HG03045 (cell line): ENCODE results near the gene ATP10A.

Source experiments
- ATAC-seq: cut with Tn5 transposase; IDR thresholded peaks from one replicate; pipeline ENCODE4 v1.9.1; 2021; ENCODE audit warnings: mild to moderate bottlenecking, moderate library complexity; ENCODE audit not compliant: unreplicated experiment

The ATP10A gene

GRCh38 chr15:25708391-25708790 is 154.7 kb downstream of the ATP10A start:
- ATAC-seq = no peak

DNA sequence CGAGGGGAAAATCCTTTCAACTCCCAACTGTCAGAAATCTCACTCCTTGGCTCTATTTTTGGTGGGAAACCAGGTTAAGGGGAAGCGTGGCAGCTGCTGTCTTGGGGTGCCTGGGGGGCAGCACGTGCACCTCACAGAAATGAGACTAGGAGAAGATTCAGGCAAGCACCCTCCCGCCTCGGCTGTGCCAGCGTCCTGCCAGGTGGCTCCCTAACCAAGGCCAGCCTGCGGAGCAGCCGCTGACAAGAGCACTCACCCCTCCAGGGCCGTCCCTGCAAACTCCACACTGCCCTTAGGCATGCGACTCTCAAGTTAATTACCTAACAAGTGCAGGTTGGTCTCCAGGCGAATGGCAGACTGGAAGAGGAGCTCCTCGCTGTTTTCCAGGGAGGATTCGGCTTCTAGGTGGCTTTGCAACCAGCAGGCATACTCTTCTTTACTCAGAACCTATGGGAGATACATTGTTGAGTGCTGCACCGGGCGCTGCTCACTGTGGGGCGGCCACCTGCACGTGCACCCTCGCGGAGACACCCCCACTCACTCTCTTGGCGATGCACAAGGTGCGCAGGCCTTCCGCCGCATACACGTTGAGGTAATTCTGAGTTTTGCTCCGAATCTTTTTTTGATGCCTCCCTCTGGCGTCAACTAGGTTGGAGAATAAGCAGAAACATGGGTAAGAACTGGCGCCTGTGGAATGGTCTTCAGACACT is 155.3 kb downstream of the ATP10A start:
- no peak for ATAC-seq

DNA sequence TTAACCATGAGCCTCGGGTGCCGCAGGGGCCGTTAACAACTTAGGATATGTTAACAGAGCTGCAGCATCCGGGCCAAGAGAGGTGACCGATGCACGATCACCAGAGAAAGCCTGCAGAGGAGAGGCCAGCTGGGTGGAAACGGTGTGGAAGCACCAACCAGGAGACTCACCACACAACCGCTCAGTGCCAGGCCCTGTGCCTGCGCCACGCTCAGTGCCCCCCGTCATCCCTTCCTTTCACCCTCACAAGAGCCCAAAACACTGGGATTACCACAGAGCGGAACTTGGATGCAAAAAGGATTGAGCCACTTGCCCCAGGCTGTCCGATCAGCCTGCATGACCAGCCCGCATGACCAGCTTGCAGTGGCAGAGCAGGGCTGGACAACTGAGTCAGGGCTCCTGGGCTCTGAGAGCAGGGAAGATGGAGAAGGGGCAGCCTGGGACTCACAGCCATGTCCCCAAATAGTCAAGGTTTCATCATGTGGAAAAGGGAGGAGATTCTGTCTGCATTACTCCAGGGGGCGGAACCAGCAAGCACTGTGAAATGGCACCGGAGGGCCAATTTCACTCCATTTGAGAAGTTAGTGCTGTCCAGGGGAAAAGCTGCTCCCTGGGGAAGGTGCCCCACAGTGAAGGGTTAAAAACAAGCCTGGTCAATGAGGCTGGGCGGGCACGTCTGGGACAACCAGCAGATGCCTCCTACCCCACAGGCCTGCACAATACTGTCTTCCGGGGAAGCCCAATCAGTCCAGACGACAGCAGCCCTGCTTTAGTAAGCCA is 156.8 kb downstream of the ATP10A start:
- ATAC-seq = no peak

GRCh38 chr15:25705433-25706115 is 157.6 kb downstream of the ATP10A start:
- no peak for ATAC-seq

DNA sequence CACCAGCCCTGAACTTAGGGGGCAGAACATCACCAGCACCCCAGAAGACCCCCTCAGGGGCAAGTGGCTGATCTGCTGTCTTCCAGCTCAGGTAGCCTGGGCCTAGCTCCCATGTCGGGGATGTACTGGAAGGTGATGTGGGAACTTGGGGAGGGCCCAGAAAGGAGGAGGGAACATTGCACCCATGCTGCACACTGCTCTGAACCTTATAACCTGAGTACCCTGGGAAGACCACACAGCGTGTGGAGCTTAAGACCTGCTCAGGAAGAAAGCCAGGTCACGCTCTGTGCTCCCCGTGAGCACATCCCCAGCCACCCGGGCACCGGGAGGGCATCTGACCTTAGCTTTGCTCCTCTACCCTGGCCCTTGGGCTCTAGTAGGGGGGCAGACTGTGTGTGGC is 159.4 kb downstream of the ATP10A start:
- no peak for ATAC-seq

DNA sequence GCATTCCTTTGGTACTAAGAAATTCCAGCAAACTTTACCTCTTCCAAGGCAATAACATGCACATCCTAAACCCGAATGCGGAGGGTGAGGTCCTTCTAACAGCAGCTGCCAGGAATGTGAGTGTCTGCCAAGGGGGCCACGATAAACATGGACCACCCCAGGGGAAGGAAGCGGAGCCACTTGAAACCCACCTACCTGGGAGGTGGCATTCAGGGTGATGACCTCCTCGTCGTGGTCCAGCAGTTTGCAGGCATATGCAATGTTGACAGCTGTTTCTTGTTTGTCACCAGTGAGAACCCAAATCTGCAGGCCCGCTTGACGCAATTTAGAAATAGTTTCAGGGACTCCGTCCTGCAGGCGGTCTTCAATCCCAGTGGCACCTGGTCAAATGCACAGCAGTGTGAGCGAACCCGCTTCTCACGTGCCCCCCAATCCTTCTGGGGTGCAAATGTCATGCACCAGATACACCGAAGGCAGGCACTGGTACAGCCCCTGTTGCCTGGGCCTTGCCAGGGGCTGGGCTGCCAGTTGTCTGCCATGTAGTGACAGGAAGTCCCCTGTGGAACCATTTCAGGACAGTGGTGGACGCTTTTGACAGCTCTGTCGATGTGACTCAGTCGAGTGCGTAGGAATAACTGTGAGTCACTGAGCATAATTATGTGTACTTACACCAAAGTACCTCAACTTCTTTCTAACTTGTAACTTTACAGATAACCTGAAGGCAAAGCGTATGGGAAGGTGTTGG is 161.2 kb downstream of the ATP10A start:
- ATAC-seq = no peak

DNA sequence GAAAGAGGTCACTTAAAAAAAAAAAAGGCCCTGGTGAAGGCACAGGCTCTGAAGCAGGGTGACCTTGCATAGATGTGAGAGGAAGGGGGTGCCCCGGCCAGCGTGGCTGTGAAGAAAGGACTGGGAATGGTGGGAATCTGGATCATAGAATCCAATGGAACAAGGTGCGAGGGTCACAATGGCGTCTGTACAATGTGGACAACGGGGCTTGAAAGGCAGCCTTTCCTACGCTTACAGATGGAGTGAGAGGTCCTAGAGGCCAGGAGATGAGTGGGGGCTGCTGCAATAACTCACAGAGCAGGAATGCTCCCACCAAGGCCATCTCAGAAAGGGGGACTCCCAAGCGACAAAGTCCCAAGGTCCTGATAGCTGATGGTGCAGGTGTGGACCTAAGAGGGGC is 162.2 kb downstream of the ATP10A start:
- no peak for ATAC-seq

GRCh38 chr15:25697586-25697985 is 165.5 kb downstream of the ATP10A start:
- ATAC-seq = no peak

GRCh38 chr15:25695875-25696760 is 167.0 kb downstream of the ATP10A start:
- ATAC-seq = no peak

- ATAC-seq = no peak
Observed at GRCh38 chr15:25694823-25695312, 168.3 kb downstream of the ATP10A start.

DNA sequence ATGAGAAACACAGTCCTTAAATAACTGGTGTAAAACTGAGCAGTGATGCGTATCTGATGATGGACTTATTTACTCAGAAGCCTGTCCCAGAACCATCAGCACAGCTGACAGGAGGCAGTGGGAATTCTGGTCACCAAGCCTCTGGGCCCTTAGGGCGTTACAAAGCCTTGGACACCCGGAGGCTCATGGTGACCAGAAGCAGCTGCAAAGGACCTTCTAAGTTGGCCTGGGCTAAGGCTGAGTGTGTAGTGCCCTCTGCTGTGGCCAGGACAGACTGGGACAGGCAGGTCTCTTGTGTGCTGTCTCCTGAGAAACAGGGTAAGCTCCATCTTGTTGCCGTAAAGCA is 168.9 kb downstream of the ATP10A start:
- no peak for ATAC-seq

DNA sequence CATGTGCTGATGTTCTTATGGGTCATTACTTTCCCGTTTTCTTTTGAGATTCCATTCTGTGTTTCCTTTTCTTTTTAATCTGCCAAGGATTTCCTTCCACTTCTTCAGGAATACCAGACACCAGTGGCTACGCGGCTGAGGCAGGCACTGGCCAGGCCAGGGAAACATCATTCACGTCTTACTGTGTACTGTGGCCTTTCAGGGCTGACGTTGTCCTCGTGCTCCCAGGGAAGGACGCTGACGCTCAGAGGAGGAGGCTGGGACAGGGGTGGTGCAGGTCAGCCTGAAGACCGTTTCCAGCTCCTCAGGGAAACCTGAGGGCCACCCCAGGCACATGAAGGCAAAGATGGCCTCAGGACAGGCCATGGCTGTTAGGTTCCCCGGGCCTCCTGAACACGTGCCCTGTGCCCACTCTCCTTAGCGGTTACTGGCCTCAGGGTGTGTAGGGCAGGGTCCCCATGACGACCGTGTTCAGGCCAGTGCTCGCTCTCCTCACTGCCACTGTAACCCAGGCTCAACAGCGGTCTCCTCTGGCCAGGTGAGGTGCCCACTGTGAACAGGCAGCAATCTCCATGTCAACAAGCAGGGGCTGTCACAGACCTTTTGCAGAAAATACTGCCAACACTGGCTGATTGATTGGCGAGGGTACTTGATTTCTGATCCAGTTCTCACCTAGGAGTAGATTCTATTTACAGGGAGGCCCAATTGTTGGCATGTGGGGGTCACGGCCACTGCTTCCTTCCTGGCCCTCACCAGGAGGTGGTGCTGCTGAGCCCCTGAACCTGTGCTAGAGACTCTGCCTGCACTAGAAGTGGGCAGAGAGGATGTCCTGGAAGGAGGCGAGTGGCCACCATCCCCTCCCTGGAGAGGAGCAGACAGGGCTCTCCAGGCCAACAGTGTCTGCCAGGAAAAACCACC is 169.5 kb downstream of the ATP10A start:
- no peak for ATAC-seq

- no peak for ATAC-seq
Observed at GRCh38 chr15:25691544-25692430, 171.3 kb downstream of the ATP10A start.

GRCh38 chr15:25690673-25691543 is 172.2 kb downstream of the ATP10A start:
- ATAC-seq = no peak

DNA sequence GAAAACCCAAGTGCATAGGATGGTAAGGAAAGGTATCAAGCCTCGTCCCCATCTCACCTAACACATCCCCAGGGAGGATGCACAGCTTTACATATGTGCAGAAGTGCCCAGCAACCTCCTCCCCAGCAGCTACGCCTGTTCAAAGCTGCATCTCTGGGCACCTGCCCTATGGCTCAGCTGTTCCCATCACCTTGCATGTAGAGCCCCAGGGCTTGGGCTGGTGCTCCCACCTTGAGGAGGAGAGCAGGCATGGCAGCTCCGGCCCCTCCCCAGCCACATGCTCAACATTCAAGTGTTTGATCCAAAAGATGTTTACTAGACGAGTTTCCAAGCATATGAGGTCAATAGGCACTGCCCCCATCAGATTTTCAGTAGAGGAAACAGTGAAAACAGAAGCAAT is 173.5 kb downstream of the ATP10A start:
- ATAC-seq = no peak

DNA sequence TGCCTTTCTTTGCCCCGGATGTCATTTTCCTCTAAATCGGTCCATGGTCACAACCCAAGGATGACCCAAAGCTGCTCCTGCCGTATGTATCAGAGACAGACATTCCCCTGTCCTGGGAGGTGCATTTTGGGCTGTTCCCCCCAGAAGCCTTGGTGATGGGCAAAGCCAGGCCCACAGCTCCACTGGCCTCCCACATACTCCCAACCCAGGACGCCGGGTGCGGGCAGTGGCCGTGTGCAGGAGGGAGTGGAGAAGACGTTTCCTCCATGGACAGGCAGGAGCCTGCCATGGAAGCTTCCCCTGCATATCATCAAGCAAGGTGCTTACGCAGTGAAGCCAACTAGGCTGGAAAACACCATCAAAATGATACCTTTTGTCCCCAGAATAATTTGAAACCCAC is 175.0 kb downstream of the ATP10A start:
- no peak for ATAC-seq

GRCh38 chr15:25687689-25688088 is 175.4 kb downstream of the ATP10A start:
- no peak for ATAC-seq
